GM18861 (cell line): ENCODE measurements around the gene EXD3.
"Not testable (repeated sequence)": the region's sequence is repeated elsewhere in the genome, so short reads cannot be mapped to it uniquely, and the experiment has no call there.

Experiments
- ATAC-seq: cut with Tn5 transposase; IDR thresholded peaks from one replicate; pipeline ENCODE4 v1.9.1; 2021; ENCODE audit not compliant: unreplicated experiment

EXD3 gene

GRCh38 chr9:137411645-137412380 is 11.1 kb downstream of the EXD3 start:
- no peak for ATAC-seq

GRCh38 chr9:137411260-137411644 is 11.7 kb downstream of the EXD3 start:
- ATAC-seq: no peak

- ATAC-seq: no peak
These were observed 12.1 kb downstream of the EXD3 start for GRCh38 chr9:137410891-137411249.

- ATAC-seq: not testable (repeated sequence)
These were observed 12.6 kb downstream of the EXD3 start for GRCh38 chr9:137410236-137410890.

DNA sequence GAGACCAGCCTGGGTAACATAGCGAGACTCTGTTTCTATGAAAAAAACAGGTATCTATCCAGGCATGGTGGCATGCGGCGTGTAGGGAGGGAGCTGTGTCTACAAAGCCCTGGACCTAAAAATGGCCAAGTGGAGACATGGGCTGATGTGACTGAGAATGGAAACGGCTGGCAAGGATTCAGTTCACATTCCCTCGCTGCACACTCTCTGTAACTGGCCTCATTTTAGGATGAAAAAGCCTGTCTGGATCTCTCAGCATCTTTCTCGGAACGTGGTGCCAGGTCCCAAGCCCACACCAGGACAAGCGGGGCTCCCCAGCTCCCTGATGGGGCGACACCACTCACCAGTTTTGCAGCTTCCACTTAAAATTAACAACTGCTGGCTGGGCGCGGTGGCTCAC is 13.4 kb downstream of the EXD3 start:
- no peak for ATAC-seq

- no peak for ATAC-seq
These were observed 14.1 kb downstream of the EXD3 start for GRCh38 chr9:137408651-137409405.

DNA sequence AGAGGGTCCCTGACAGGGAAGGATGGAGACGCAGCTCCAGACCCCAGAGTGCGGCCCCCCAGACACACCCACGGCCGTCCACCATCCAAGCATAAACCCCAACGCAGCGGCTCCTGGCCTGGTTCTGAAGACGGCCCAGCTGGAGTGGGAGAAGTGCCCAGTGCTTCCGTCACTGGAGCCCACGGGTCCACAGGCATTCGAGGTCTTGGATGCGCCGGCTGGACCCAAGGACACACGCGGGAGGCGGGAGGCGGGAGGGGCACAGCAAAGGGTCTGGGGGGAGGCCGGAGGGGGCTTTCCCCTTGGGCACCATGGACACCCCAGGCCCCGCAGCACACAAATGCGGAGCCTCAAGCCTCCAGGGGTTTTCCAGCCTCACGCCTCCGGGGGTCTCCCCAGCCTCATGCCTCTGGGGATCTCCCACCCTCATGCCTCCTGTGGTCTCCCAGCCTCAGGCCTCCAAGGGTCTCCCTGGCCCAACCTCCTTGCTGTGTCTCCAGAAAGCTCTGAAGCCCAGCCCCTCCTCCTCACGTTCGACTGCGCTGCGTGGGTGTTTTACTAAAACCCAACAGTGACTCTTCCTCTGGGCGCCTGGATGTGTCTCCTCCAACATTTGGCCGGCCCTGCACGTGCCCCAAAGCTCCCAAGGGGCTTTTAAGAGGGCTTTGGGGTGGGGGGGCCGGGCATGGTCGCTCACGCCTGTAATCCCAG is 15.2 kb downstream of the EXD3 start:
- ATAC-seq: no peak

DNA sequence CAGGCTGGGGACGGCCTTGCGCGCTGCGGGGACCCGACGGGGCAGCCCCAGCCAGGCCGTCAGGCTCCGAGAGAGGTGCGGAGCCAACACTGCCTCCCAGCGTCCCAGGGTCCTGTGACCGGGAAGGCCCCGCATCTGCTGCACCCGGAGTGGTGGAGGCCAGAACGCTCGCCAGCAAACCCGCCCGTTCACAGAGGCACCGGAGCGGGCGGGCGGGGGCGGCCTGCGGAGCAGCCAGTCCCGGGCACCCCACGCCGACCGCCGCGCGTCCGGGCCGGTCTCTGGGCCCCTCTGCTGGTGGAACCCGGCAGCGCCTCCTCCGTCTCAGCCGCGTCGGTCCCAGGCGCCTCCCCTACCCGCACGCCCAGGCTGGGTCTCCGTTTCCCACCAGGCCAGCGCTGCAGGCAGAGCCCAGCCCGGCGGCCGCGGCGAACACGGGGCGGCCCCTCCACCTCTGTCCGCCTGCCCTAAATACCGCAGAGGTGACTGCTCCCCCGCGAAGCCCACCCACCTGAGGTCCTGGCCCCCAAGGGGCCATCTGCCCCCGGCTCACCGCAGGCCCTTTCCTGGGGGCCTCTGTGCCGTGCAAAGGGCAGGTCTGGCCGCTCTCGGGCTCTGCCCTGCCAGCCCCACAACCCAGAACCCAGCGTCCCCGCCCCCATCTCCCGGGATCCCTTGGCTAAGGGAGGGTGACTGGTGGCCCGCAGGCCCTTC is 15.9 kb downstream of the EXD3 start:
- no peak for ATAC-seq

GRCh38 chr9:137406085-137406760 is 16.7 kb downstream of the EXD3 start:
- ATAC-seq: no peak

DNA sequence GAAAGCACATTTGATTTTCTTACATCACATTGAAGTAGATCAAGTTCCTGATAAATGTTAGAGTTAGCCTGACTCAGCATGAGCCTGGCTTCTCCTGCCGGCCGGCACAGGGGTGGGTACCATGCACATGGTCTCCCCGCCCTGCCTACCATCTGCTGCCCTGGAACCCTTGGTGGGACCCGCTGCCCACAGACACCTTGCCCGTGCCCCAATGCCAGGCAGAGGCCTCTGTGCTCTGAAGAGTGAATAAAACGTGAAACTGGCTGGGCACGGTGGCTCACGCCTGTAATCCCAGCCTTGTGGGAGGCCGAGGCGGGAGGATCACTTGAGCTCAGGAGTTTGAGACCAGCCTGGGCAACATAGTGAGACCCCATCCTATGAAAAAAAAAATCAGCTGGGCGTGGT is 17.3 kb downstream of the EXD3 start:
- ATAC-seq: no peak

GRCh38 chr9:137404961-137405567 is 17.9 kb downstream of the EXD3 start:
- ATAC-seq: no peak

DNA sequence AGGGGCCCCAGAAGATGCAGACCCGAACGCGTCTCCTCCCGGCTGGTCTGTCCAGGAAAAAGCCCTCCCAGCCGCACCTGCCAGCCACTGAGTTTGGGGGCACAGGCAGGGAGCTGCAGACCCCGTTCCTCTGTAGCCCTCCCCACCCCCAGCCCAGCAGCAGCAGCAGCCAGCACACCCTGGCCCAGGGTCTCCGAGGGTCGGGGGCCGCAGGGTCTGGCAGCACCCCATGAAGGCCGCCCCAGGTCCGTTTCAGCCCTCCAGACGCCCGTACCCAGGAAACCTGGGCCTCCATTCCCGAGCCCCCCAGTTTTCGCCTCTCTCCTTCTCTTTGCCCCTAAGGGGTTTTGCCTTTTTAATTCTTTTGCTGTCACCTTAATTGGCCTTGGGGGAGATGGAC is 19.7 kb downstream of the EXD3 start:
- ATAC-seq: no peak

DNA sequence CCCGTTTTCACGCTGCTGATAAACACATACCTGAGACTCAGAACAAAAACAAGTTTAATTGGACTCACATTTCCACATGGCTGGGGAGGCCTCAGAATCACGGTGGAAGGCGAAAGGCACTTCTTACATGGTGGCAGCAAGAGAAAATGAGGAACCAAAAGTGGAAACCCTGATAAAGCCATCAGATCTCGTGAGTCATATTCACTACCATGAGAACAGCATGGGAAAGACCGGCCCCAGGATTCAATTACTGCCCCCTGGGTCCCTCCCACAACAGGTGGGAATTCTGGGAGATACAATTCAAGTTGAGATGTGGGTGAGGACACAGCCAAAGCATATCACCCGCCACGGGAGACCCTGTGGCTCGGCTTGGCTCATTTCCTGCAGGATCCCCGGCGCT is 20.2 kb downstream of the EXD3 start:
- no peak for ATAC-seq

GRCh38 chr9:137398561-137399468 is 24.1 kb downstream of the EXD3 start:
- no peak for ATAC-seq

GRCh38 chr9:137397675-137398423 is 25.1 kb downstream of the EXD3 start:
- no peak for ATAC-seq

DNA sequence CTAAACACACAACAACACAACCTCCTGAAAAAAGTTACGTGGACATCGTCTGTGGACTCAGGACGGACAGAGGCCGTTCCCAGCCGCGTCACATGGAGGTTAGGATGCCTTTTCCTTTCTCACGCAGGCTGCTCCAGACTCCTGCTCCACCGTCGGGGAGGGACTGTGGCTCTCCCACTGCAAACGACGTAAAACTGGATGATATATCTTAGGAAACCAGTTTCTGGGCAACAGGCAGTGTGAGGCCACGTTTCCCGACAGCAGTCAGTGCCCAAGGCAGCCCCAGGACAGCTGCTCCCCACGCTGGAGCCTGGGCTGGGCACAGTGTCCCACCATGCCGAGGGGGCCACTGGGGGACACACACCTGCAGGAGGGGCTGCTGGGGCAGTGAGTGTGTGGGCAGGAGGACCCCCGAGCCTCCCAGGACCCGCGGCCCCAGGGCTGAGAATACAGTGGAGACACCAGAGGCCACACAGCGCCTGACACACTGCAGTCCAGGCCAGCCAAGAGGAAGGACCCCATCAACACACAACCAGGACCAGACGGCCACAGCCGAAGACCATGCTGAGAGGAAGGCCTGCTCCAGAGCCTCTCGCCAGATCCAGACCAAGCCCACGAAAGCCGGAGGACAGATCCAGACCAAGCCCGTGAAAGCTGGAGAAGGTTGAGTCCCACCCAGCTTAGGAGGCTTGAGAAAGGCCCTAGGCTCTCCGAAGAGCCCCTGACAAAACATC is 26.2 kb downstream of the EXD3 start:
- no peak for ATAC-seq

DNA sequence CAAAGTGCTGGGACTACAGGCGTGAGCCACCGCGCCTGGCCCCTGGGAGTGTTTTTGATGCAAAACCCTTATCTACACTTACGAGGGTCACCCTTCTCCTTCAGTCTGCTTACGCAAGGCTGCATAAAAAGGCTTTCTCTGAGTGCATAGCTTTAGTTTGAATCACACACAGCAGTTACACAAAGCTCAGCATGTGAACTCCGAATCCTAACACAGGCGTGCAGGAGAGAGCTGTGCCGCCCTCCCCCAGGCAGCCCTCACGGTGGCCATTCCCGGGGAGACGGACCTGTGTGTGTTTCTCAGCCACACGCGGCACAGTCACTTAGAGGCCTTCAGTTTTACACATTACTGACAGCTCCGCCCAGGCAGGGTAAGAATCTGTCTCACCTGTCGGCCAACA is 26.7 kb downstream of the EXD3 start:
- no peak for ATAC-seq

DNA sequence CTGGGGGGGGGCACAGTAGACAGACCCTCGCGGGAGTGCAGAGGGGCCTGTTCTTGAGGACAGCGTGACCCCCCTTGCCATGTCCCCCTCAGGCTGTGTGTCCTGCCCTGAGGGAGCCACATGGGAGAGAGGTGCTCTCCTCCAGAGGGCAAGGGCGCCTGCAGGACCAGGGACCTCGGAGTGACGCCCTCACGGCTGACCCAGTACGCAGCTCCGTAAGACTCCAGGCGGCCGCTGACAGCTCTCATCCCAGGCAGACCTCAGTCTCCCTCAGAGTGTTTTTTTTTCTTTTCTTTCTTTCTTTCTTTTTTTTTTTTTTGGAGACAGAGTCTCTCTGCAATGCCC is 27.3 kb downstream of the EXD3 start:
- ATAC-seq: no peak
